ENCODE data around the gene DUSP9.

DNA sequence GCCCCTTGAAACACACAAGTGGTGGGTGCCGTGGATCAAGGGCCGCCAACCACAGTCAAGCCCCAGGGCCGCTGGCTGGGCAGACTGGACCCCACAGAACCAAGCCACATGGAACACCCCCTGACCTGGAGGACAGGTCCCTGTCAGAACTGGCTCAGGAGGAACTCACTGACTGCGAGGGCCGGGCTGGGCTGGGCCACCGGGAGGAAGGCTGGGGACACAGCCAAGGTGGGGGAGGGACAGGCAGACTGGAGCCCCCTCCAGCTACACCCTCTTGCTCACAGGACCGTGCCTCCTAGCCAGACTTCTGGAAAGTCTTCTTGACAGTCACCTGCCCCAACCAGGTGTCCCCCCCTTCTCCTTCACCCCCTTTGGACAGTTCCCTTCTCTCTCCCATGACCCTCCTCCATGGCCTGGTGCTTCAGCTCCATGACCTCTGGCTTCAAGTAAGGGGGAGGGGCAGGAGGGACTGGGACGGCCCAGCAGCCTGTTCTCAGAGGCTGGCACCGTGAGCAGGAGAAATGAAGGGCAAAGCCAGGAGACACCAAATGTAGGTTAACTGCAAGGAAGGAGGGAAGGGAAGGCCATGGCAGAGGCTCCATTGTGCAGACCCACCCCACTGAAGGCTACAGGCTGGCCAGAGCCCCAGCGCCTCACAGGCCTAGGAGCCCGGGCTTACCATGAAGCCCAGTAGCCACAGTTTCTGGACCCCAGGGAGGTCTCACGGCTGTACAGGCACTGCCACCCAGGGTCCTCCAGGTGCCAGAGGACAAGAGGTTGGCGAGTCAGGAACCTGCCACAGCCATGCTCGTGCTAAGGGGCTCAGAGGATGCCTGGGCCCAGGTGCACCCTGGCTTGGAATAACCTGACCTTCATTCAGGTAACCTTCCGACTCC lies 22.6 kb upstream of the DUSP9 start:
- TF ChIP-seq POLR2A (IDR thresholded peaks at IDR 0.05; ENCODE audit: low read depth, low read length), result no peak
- TF ChIP-seq TAF1 (IDR thresholded peaks at IDR 0.05; ENCODE audit: borderline replicate concordance, low read depth, low read length), result no peak

All from GM12892 (cell line).